ENCODE measurements around the gene PPP1R3G. TPM values are rescaled to one million over a fixed set of nuclear protein-coding genes. Genes with fewer than 3 reads are reported as not detected.

Gene PPP1R3G
- total RNA-seq, 2 donors from 2014 or later, result 0.26 TPM; not detected in 1

- Histone ChIP-seq H3K27me3 (no peaks in the 10 kb centered on the region), H3K9me3 (no peaks in the 10 kb centered on the region), H3K4me3 (no peak overlapping the region), H3K27ac (no peak overlapping the region), H3K4me1 (peaks cover 26% of the 10 kb centered on the region), H3K36me3 (replicated peaks in 1 of 2; ENCODE audit: insufficient read depth in 1 of 2, low read depth in 2 of 2) (no peaks in the 10 kb centered on the region)
- 69 to 70% methylated on average over 3 of the region's 3 CpGs for WGBS, 2 donors
- no peak for DNase-seq
- no peak for ATAC-seq
- intact Hi-C loops (cut with DNase I), result no loop called here
- TF ChIP-seq CTCF (IDR thresholded peaks at IDR 0.05), result no peak
- TF ChIP-seq POLR2A (IDR thresholded peaks at IDR 0.05), result no peak
These were observed 3.6 kb downstream of the PPP1R3G start for GRCh38 chr6:5088780-5089179.

GRCh38 chr6:5089481-5090438 is 4.6 kb downstream of the PPP1R3G start:
- H3K4me3 ChIP-seq, result no peak overlapping the region
- intact Hi-C loops (cut with DNase I), result no loop called here
- TF ChIP-seq POLR2A (IDR thresholded peaks at IDR 0.05) (no peak), CTCF (IDR thresholded peaks at IDR 0.05) (no peak)
- no peaks in the 10 kb centered on the region for H3K9me3 ChIP-seq
- no peaks in the 10 kb centered on the region for H3K27me3 ChIP-seq
- no peak for ATAC-seq
- DNase-seq, result no peak
- H3K36me3 ChIP-seq (replicated peaks in 1 of 2; ENCODE audit: insufficient read depth in 1 of 2, low read depth in 2 of 2), result no peaks in the 10 kb centered on the region
- H3K27ac ChIP-seq, result no peak overlapping the region
- H3K4me1 ChIP-seq, result peaks cover 18% of the 10 kb centered on the region
- 67 to 69% methylated on average over 5 of the region's 5 CpGs for WGBS, 2 donors

- Histone ChIP-seq H3K27ac (no peak overlapping the region), H3K4me1 (peaks cover 10% of the 10 kb centered on the region), H3K9me3 (no peaks in the 10 kb centered on the region), H3K36me3 (replicated peaks in 1 of 2; ENCODE audit: insufficient read depth in 1 of 2, low read depth in 2 of 2) (no peaks in the 10 kb centered on the region), H3K27me3 (no peaks in the 10 kb centered on the region), H3K4me3 (no peak overlapping the region)
- TF ChIP-seq POLR2A (IDR thresholded peaks at IDR 0.05) (no peak), CTCF (IDR thresholded peaks at IDR 0.05) (no peak)
- 67 to 78% methylated on average over 7 of the region's 7 CpGs for WGBS, 2 donors
- DNase-seq (no peak), ATAC-seq (no peak)
- intact Hi-C loops (cut with DNase I), result no loop called here
These were observed 5.5 kb downstream of the PPP1R3G start for GRCh38 chr6:5090603-5091002.

- no peak for TF ChIP-seq CTCF (IDR thresholded peaks at IDR 0.05)
- Histone ChIP-seq H3K27ac (no peak overlapping the region), H3K9me3 (no peaks in the 10 kb centered on the region), H3K27me3 (no peaks in the 10 kb centered on the region), H3K4me3 (no peak overlapping the region), H3K36me3 (replicated peaks in 1 of 2; ENCODE audit: insufficient read depth in 1 of 2, low read depth in 2 of 2) (no peaks in the 10 kb centered on the region), H3K4me1 (peaks cover 1% of the 10 kb centered on the region)
- no peak for DNase-seq
- intact Hi-C loops (cut with DNase I), result no loop called here
- 84% methylated on average over 10 of the region's 10 CpGs for WGBS, 2 donors
- no peak for ATAC-seq
These were observed 6.3 kb downstream of the PPP1R3G start for GRCh38 chr6:5091210-5092069.

Measured in body of pancreas (tissue), 4 donors.